Measurements from ENCODE around the gene RALGPS1.

DNA sequence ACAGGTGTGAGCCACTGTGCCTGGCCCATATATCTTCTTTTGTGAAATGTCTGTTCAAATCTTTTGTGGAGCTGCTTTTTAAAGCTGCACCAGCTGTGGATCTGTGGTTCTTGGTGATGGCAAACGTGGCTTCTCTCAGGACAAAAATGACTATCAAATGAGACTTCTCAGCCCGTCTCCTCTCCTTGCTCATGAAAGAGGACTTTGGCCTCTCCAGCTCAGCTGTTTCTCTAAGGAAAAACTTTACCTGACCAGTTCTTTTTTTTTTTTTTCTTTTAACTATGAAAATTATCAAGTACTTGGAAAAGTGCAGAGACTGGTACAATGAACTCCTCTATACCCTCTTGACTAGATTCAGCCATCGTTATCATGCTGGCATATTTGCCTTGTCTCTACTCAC is 44.8 kb downstream of the RALGPS1 start:
- TF ChIP-seq, protein P1, sequence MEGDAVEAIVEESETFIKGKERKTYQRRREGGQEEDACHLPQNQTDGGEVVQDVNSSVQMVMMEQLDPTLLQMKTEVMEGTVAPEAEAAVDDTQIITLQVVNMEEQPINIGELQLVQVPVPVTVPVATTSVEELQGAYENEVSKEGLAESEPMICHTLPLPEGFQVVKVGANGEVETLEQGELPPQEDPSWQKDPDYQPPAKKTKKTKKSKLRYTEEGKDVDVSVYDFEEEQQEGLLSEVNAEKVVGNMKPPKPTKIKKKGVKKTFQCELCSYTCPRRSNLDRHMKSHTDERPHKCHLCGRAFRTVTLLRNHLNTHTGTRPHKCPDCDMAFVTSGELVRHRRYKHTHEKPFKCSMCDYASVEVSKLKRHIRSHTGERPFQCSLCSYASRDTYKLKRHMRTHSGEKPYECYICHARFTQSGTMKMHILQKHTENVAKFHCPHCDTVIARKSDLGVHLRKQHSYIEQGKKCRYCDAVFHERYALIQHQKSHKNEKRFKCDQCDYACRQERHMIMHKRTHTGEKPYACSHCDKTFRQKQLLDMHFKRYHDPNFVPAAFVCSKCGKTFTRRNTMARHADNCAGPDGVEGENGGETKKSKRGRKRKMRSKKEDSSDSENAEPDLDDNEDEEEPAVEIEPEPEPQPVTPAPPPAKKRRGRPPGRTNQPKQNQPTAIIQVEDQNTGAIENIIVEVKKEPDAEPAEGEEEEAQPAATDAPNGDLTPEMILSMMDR (IDR thresholded peaks at IDR 0.05; ENCODE audit: poor library complexity), result no peak
- TF ChIP-seq EZH2 (IDR thresholded peaks at IDR 0.05; ENCODE audit: borderline replicate concordance) (no peak), EZH2phosphoT487 (IDR thresholded peaks at IDR 0.05; ENCODE audit: low read depth, severe bottlenecking, unreplicated experiment) (no peak)
